KMS-11 (cell line): ENCODE data around the gene C5orf15.

Experiments
- H2AFZ ChIP-seq: fragments of 200-600 bp; sonication (generic); 2 replicates; pipeline ENCODE4 v1.6.1; 2016; ENCODE audit warnings: antibody characterized with exemption, mixed run types, low read depth
- H3K27ac ChIP-seq: fragments of 200-600 bp; sonication (generic); 2 replicates; pipeline ENCODE4 v1.6.1; 2016; ENCODE audit warnings: mild to moderate bottlenecking, mixed run types
- H3K27me3 ChIP-seq: fragments of 200-600 bp; sonication (generic); 2 replicates; pipeline ENCODE4 v1.6.1; 2017; ENCODE audit warnings: mild to moderate bottlenecking, low read depth, mixed run types, moderate library complexity; ENCODE audit not compliant: insufficient read depth
- H3K36me3 ChIP-seq: fragments of 200-600 bp; sonication (generic); 2 replicates; pipeline ENCODE4 v1.6.1; 2017; ENCODE audit warnings: mild to moderate bottlenecking, mixed run types; ENCODE audit not compliant: insufficient read depth
- H3K4me1 ChIP-seq: fragments of 200-600 bp; sonication (generic); 2 replicates; pipeline ENCODE4 v1.6.1; 2016; ENCODE audit warnings: mild to moderate bottlenecking, low read depth, mixed run types; ENCODE audit not compliant: poor library complexity, severe bottlenecking
- H3K4me2 ChIP-seq: fragments of 200-600 bp; sonication (generic); 2 replicates; pipeline ENCODE4 v1.7.0; 2016; ENCODE audit warnings: mild to moderate bottlenecking, mixed run types
- H3K4me3 ChIP-seq: fragments of 200-600 bp; sonication (generic); IDR thresholded peaks from 2 replicates; pipeline ENCODE4 v1.6.1; 2017; ENCODE audit warnings: low read depth, low read length, mixed read lengths; ENCODE audit not compliant: insufficient read depth
- H3K79me2 ChIP-seq: fragments of 200-600 bp; sonication (generic); 2 replicates; pipeline ENCODE4 v1.6.1; 2016; ENCODE audit warnings: low read depth, mixed run types; ENCODE audit not compliant: insufficient read depth
- H3K9ac ChIP-seq: fragments of 200-600 bp; sonication (generic); 2 replicates; pipeline ENCODE4 v1.6.1; 2016; ENCODE audit warnings: mild to moderate bottlenecking, mixed run types
- H4K20me1 ChIP-seq: fragments of 200-600 bp; sonication (generic); 2 replicates; pipeline ENCODE4 v1.6.1; 2016; ENCODE audit warnings: mild to moderate bottlenecking, mixed run types; ENCODE audit not compliant: insufficient read depth
- CTCF ChIP-seq: fragments of 200-600 bp; sonication (generic); conservative IDR thresholded peaks from 2 replicates; pipeline ENCODE4 v1.6.1; 2017; ENCODE audit warnings: low read depth, mild to moderate bottlenecking, antibody characterized with exemption, low read length, moderate library complexity, mixed read lengths

C5orf15 gene

GRCh38 chr5:133950821-133951612, 17.4 kb downstream of the C5orf15 start:
- H3K36me3 ChIP-seq = no peaks in the 10 kb centered on the region
- no peaks in the 10 kb centered on the region for H3K27me3 ChIP-seq
- no peaks in the 10 kb centered on the region for H3K79me2 ChIP-seq
- no peak overlapping the region for H3K4me2 ChIP-seq
- no peaks in the 10 kb centered on the region for H3K4me1 ChIP-seq
- H4K20me1 ChIP-seq = no peaks in the 10 kb centered on the region
- H3K27ac ChIP-seq = no peak overlapping the region
- no peak overlapping the region for H2AFZ ChIP-seq
- no peak overlapping the region for H3K4me3 ChIP-seq
- H3K9ac ChIP-seq = no peak overlapping the region
- TF ChIP-seq CTCF = no peak

GRCh38 chr5:133948721-133949120, 19.7 kb downstream of the C5orf15 start:
- Histone ChIP-seq H3K4me1 (peaks cover 12% of the 10 kb centered on the region), H3K4me3 (no peak overlapping the region)
- TF ChIP-seq CTCF = no peak

GRCh38 chr5:133947431-133947841, 21.0 kb downstream of the C5orf15 start:
- no peak for TF ChIP-seq CTCF

More at GRCh38 chr5:133948721-133949120, 19.7 kb downstream of the C5orf15 start:
- Histone ChIP-seq H3K27ac (no peak overlapping the region), H3K27me3 (no peaks in the 10 kb centered on the region), H2AFZ (no peak overlapping the region), H3K4me2 (no peak overlapping the region), H3K9ac (no peak overlapping the region), H4K20me1 (no peaks in the 10 kb centered on the region), H3K36me3 (no peaks in the 10 kb centered on the region), H3K79me2 (no peaks in the 10 kb centered on the region)

GRCh38 chr5:133945568-133945967, 22.9 kb downstream of the C5orf15 start:
- no peak overlapping the region for H3K27ac ChIP-seq
- no peak overlapping the region for H2AFZ ChIP-seq

More at GRCh38 chr5:133947431-133947841, 21.0 kb downstream of the C5orf15 start:
- H4K20me1 ChIP-seq = no peaks in the 10 kb centered on the region
- no peak overlapping the region for H3K4me2 ChIP-seq
- peaks cover 21% of the 10 kb centered on the region for H3K4me1 ChIP-seq
- H3K36me3 ChIP-seq = no peaks in the 10 kb centered on the region
- no peak overlapping the region for H2AFZ ChIP-seq
- no peaks in the 10 kb centered on the region for H3K27me3 ChIP-seq
- no peak overlapping the region for H3K9ac ChIP-seq
- no peak overlapping the region for H3K4me3 ChIP-seq
- no peaks in the 10 kb centered on the region for H3K79me2 ChIP-seq
- no peak overlapping the region for H3K27ac ChIP-seq

More at GRCh38 chr5:133945568-133945967, 22.9 kb downstream of the C5orf15 start:
- Histone ChIP-seq H3K4me1 (peaks cover 21% of the 10 kb centered on the region), H3K36me3 (no peaks in the 10 kb centered on the region), H3K4me3 (no peak overlapping the region), H3K9ac (no peak overlapping the region), H3K4me2 (no peak overlapping the region), H3K27me3 (no peaks in the 10 kb centered on the region), H3K79me2 (no peaks in the 10 kb centered on the region), H4K20me1 (no peaks in the 10 kb centered on the region)
- TF ChIP-seq CTCF = no peak
